Stimulated activated CD8-positive, alpha-beta memory T cell treated with anti-CD3 and anti-CD28 coated beads, Interleukin-4, amount 100 ng/mL, for 48 hours (primary cell): ENCODE results near the gene FAM3A.
A peak's percentile ranks its signal among the peaks of the same experiment; 100 is the strongest.
"Not testable (repeated sequence)": the region's sequence is repeated elsewhere in the genome, so short reads cannot be mapped to it uniquely, and the experiment has no call there.

ENCODE experiments used
- DNase-seq: peaks from one replicate; pipeline ENCODE4 v3.0.0-alpha.2; 2020

FAM3A gene, protein sequence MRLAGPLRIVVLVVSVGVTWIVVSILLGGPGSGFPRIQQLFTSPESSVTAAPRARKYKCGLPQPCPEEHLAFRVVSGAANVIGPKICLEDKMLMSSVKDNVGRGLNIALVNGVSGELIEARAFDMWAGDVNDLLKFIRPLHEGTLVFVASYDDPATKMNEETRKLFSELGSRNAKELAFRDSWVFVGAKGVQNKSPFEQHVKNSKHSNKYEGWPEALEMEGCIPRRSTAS

DNA sequence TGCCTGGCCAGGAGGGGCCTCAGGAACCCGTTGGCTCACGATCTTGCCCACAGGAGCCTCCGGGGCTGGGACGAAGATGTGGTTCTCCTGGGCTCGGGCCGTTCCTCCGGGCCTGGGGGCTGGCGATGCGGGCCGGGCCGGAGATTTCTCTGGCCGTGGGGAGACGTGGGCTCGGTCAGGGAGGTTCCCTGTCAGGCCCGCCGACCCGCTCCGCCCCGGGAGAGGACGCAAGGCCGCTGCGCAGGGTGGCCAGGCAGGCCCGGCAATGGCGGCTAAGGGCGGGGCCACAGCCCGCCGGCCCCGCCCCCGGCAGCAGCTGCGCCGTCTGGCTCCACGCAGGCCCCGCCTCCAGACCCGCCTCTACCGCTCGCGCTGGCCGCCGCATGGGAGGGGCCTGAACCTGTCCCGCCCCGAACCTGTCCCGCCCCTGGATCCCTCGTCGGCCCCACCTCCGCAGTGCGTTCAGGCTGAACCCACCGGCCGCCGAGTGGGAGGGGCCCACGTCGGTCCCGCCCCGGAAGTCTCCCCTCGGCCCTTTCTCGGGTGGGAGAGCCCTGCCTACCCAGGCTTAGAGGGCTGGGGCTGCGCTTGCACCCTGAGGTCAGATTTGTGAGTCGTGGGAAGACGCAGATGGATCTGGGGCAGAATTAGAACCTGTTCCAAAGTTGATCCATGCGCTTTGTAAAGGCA lies at the start of gene FAM3A:
Gene FAM3A (minus strand): TSS at position 267 of the 690 bp plus-strand sequence. CDS start 460 bp downstream, outside the sequence.
- DNase-seq, result peak; percentile 94

DNA sequence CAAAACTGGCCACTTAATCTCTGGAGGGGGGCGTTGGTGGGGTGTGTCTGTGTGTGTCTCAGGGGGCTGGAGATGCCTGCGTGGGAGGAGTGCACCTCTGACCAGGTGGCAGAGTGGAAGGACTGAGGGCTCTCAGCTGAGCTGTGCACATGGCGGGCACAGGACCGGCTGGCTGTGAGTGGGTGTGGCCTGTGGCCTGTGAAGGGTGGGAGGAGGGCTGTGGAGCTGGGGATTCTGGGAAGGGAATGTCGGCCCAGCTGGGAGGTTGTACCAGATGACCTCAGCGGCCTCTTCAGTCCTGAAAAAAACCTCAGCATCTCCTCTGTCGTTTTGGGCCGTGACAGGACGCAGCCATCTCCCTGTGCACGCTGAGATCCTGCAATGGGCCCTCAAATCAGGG lies 46.3 kb upstream of the FAM3A start:
- DNase-seq, result not testable (repeated sequence)

DNA sequence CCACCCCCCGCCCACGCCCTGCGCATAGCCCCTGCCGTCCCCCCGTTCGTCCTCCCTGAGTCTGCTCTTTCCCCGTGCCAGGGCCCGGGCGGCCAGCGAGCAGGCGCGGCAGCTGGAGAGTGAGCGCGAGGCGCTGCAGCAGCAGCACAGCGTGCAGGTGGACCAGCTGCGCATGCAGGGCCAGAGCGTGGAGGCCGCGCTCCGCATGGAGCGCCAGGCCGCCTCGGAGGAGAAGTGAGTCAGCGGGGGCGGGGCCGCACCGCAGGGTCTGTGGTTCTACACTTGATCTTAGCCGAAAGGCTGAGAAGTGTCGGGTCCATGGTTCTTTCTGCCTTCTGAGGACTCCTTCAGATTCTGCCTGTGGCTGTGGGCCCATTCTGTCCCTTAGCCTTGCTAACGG lies 44.3 kb upstream of the FAM3A start:
- not testable (repeated sequence) for DNase-seq

DNA sequence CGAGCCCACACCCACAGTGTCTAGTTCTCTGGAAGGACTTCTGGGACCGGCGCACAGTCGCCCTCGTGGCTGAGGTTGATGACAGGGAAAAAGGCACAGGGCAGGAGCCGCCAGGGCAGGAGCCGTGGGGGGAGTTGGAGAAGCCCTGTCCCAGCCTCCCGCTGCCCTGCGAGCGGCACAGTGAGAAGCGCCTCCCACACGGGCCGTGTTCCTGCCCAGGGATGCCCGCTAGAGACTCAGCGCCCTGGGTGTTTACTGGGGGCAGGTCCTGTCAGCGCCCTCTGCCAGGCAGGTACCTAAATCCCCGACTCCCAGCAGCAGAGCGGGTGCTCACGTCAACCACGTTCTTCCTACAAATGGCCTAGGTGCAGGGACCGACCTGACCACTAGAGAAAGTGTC lies 42.9 kb upstream of the FAM3A start:
- DNase-seq, result not testable (repeated sequence)

DNA sequence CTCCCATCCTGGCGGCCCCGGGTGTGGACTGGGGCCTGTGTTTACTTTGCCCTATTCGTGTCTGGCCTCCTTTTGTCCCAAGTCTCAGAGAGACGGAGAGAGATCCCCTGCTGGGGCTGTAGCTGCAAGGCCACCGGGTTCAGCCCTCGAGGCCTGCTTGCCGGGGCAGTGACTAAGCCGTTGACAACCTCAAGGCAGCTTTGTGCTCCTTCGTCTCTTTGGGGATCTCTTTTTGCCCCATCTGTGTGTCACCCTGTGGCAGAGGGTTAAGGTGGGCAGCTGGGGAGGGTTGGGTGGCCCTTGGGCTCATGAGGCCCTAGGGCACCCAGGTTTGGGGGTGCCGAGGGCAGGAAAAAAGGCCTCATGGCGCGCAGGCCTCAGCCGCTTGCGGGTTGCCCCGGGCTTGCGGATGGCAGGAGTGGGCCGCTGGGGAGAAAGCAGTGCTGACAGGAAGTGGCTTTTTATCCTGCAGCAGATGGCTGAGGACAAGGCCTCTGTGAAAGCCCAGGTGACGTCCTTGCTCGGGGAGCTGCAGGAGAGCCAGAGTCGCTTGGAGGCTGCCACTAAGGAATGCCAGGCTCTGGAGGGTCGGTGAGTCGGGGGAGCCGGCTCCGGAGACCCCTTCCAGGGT lies 42.1 kb upstream of the FAM3A start:
- not testable (repeated sequence) for DNase-seq

DNA sequence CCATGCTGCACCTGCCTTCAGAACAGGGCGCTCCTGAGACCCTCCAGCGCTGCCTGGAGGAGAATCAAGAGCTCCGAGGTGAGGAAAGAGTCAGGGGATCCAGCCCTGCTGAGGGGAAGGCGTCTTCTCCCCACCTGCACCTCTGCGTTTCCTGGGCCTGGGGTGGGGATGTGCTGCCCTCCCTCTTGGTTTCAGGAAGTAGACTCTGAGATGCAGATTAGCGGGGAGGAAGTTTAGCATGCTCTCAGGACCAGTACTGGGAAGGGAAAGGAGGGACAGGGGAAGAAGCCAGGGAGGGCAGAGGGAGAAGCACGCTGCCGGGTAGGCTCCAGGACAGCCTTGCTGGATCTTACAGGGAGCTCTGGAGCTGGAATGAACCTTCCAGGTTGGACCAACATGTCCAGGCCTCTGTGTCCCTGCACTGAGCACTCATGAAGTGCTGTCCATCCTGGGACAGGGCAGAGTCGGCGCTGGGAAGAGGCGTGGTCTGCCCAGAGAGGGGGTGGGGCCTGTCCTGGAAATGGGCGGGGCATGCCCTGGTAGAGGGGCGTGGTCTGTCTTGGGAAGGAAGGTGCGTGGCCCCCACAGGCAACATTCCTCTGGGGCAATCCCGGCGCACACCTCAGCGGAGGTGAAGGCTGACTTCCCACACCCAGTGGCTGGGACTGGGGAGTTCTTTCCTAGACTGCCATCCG lies 36.2 kb upstream of the FAM3A start:
- DNase-seq, result not testable (repeated sequence)

DNA sequence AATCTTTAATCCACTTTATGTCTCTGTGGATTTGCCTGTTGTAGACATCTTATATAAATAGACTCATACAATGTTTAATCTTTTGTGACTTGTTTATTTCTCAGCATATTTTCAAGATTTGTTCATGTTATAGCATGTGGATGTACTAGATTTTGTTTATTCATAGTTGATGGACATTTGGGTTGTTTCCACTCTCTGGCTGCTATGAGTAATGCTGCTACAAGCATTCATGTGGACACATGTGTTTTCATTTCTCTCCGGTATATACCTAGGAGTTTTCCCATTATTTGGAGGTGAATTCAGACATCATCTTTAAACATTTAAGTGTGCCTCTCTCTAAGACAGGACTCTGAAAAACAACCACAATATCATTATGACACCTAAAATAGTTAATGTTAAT lies 33.7 kb upstream of the FAM3A start:
- no peak for DNase-seq

DNA sequence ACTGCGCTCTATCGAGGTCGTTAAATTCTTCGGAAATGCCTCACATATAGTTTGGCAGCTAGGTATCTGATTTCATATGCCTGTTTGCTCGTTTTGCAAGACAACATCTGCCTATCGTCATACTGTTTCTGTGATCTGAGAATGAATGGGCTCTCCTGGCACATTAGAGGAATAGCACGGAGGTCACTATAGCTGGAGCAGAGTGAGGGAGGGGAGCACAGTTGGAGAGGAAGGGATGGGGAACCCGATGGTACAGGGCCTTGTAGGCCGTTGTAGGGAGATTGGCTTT lies 31.9 kb upstream of the FAM3A start:
- DNase-seq, result no peak

DNA sequence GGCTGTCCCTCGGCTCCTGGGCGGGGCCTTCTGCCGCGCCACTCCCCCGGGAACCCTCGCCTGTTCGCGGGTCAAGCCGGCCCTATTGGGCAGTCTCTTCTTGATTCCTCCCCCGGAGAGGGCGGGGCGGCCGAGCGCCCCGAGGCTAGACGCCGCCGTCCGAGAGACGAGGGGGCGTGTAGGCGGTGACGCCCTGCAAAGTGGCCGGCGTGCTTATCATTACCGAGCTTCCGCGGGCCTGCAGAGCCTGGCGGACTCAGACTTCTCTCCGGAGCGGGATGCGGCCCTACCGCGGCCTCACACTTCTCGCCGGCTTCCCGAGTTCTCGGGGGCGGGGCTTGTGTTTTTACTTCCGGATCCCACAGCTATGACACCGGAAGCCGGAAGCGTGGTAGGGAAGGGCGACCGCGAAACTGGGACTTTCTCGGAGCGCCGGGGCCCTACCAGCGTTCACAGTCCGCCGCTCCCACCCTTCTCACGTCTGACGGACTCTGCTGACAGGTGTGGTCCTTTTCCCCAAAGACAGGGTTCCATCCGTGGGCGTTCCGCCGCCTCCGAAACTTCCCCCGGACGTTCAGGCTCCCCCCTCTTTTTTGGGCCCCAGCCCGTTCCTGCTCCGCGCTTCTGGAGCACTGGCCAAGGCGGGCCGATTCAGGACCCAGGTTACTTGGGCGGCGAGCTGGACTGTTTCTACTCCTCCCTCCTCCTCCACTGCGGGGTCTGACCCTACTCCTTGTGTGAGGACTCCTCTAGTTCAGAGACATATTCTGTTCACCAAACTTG lies 31.4 kb upstream of the FAM3A start, which contains the start of gene IKBKG:
Gene IKBKG (plus strand): TSS at position 376 of the 783 bp plus-strand sequence. CDS start 4,383 bp downstream, outside the sequence.
- DNase-seq, result peak; percentile 90

DNA sequence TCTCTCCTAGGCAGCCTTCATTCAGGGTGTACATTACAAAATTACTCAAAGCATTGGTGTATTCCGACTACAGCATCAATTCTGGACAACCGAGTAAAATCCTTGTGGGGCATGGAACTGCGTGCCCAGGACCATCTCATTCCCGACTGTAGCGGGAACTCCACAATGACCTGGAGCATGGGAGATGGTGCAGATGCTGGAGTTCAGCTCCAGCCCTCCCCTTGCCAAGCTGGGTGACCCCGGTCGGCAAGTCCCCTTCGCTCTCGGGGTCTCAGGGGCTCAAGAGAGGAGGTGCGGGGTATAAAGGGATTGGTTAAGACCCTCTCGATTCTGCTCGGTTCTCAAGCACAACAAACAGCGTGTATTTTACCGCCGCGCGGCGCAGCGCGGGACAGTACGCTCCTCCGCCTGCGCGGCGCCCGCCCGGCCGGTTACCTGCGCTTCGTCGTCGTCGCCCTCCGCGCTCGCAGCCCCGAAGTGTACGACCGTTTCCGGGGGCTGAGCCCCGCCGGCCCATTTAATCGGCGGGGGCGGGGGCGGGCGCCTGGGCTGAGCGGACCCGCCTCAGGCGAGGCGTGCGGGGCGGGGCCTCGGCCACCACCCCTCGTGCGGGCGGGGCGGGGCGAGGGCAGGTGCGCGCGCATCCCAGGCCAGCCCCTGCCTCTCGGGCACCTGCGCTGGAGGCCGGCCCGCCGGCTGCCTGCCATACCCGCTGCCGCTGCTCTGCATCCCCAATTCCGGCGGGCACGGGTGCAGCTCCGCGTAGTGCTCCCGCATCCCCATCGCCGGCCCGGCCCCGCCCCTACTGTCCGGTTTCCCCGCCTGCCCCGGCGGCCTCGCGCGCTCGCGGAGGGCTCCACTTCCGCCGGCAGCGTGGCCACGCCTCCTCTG lies 30.6 kb upstream of the FAM3A start, which contains the start of gene G6PD:
Gene G6PD (minus strand): TSS at position 493 of the 891 bp plus-strand sequence. CDS start 691 bp downstream, outside the sequence.
- peak; percentile 83 for DNase-seq

DNA sequence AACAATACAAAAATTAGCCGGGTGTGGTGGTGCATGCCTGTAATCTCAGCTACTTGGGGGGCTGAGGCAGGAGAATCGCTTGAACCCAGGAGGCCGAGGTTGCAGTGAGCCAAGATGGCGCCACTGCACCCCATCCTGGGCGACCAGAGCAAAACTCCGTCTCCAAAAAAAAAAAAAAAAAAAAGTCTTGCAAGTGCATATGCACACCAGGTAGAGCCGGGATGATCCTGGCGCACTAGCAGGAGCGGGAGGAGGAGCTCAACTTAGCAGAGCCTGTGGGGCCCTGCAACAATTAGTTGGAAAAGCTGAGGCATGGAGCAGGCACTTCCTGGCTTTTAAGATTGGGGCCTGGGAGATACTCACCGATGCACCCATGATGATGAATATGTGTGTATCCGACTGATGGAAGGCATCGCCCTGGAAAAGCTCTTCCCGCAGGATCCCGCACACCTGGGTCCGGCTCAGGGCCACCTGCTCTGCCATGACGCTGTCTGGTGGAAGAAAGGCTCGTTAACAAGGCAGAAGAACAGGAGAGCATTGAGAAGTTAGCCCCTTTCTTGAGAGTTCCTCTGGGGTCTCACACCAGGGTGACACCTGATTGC lies 29.7 kb upstream of the FAM3A start:
- no peak for DNase-seq

DNA sequence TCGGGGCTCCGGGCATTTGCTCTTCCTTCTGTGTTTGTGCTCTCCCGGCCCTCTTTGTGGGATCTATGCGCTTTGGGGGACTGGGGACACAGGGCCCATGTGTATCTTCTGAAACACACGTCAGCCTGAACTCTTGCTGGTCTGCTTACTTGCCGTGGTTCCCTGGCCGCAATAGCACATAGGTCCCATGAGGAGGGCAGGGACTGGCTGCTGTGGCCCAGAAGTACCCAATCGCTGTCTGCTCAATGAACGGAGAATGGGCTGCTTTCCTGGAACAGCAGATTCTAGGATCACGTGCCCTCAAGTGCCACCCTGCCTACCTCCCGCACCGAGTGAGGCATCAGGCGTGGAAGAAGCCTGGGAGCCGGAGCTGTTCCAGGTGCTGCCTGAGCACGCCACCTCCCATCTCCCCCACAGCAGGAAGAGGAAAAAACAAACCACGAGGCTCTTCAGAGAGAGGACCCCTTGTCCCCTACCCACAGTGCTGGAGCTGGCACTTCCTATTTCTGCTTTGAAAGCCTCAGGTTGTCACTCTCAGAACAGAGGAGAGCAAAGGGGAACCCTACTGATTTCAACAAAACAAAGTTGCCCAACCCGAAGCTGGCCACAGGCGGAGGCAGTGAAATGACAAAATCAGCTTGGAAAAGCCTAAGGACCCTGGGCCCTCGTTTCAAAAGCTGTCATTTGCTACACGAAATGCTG lies 26.8 kb upstream of the FAM3A start:
- DNase-seq, result peak; percentile 56

DNA sequence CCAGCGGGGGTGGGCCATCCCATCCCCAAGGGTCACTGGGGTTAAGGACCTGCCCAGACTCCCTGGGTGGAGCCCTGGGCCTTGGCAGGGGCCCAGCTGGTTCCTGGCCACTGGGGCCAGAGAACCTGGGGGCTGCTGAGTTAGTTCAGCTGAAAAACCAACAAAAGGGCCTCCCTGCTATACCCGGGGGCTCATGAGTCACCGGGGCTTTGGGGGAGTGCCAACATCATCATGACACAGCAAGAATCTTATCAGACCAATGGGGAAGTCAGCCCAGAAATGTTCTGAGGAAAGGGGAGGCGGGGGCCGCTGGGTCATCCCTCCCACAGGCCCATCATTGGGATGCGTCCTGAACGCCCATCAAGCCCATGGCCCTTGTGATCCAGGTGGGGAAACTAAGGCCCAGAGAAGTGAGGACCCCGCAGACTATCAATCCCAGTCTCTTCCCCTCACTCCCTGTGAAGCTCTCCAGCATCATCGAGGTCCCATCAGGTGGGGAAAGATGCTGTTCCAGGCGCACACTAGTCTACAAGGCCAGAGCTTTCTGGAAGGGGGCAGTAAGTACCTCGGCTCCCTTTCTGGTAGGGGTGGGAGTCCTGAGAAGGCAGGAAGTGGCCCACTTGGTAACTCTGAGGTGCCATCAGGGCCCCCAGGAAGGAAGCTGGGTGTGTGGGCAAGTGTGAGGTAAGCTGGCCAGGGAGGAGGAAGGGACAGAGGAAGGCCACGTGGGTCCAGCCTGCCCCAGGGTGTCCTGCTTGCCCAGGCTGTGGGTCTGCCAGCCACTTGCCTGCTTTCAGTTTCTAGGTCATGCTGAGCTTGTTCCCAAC lies 26.1 kb upstream of the FAM3A start:
- peak; percentile 71 for DNase-seq

DNA sequence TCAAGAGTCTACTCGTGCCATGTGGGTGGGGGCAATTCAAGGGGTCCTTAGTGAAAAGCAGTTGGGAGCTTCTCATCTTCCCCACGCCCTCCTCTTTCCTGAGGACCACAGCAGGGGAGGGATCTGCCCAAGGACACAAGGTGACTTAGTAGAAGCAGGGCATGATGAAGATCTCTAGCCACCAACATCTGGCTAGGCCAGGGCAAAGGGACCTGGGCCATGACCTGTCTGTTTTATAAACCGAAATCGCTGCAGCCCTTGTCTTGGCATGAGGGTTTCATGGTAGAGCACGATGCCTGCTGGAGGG lies 25.5 kb upstream of the FAM3A start:
- DNase-seq, result no peak

DNA sequence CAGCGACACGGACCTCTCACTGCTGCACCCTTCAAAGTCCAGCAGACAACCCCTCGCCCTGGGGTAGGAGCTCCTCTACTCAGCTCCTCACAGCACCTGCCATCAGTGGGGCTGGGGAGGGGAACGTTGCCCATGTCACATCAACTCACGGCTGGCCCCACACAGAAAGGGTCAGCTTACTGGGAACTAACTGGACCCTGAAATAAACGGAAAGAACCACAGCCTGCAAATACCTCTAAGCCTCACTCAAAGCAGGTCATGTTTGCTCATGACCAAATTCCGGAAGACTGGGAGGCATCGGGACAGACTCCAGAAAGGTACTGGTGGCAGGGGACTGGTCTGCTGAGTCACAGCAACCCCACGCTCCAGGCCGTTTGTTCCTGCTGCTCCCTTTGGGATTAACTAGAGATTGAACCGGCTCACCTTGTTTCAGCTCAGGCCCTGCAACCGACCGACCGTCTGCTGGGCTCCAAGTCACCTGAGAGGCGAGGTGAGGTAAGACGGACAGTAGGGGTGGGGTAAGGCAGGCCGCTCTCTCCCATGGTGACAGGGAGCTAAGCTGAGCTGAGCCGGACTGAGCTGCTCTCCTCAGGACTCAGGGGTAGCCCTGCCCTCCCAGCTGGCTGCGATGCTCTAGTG lies 25.0 kb upstream of the FAM3A start:
- no peak for DNase-seq

DNA sequence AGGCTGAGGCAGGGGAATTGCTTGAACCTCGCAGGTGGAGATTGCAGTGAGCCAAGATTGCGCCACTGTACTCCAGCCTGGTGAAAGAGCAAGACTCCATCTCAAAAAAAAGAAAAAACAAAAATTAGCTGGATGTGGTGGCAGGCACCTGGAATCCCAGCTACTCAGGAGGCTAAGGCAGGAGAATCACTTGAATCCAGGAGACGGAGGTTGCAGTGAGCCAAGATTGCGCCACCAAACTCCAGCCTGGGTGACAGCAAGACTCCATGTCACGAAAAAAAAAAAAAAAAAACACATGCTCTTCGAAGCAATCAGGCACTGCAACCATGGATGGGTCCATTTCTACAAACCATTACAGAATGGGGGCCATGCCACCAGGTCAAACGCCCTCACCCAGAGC lies 24.3 kb upstream of the FAM3A start:
- DNase-seq, result not testable (repeated sequence)

DNA sequence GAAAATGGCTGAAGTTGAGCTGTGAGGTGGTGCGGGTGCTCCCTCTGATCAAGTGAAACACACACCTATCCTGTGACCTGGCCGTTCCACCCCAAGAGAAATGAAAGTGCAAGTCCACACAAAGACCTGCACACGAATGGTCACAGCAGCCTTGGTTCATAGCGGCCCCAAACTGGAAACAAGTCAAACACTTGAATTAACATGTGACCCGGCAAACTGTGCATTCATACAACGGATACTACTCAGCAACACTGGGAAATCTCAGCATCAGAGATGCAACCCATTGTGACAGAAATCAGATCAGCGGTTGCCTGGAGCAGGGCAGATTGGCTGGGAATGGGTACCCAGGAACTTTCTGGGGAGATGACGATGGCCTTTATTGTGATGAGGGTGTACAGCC lies 23.0 kb upstream of the FAM3A start:
- no peak for DNase-seq

DNA sequence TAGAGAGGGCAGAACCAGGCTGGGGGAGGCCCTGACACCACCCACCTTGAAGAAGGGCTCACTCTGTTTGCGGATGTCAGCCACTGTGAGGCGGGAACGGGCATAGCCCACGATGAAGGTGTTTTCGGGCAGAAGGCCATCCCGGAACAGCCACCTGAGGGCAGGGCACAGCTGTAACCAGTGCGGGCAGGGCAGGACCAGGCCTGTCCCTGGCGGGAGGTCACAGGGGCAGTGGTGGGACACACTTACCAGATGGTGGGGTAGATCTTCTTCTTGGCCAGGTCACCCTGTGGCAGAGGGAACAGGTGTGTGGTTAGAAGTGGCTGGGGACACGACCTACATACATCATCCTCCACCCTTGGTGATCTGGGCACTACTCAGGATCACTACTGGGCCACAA lies 19.9 kb upstream of the FAM3A start:
- no peak for DNase-seq
